Measurements from ENCODE around the gene GYPB. TPM values are rescaled to one million over a fixed set of nuclear protein-coding genes. Genes with fewer than 3 reads are reported as not detected.
"Not testable (repeated sequence)": the region's sequence is repeated elsewhere in the genome, so short reads cannot be mapped to it uniquely, and the experiment has no call there.

The GYPB gene
- total RNA-seq, 6 experiments from 2014 or later, result not detected

GRCh38 chr4:143980776-143981175 lies 38.4 kb downstream of the GYPB start:
- H3K27ac Mint-ChIP-seq; H3K4me3 Mint-ChIP-seq; H3K9me3 Mint-ChIP-seq; H3K4me1 Mint-ChIP-seq (ENCODE audit: low read depth); H3K36me3 Mint-ChIP-seq (ENCODE audit: low read depth); H3K27me3 Mint-ChIP-seq (ENCODE audit: insufficient read depth): not testable (repeated sequence)
- DNase-seq, result peak; percentile 2
- TF ChIP-seq CTCF (IDR thresholded peaks at IDR 0.05), result peak; percentile 11; the same call in 1 of the 2 replicates

GRCh38 chr4:143975527-143975926 lies 43.7 kb downstream of the GYPB start:
- not testable (repeated sequence) for H3K9me3 Mint-ChIP-seq; DNase-seq; H3K36me3 Mint-ChIP-seq (ENCODE audit: low read depth); H3K27me3 Mint-ChIP-seq (ENCODE audit: insufficient read depth); H3K4me1 Mint-ChIP-seq (ENCODE audit: low read depth); H3K4me3 Mint-ChIP-seq; H3K27ac Mint-ChIP-seq

GRCh38 chr4:143974021-143974420 lies 45.2 kb downstream of the GYPB start:
- H3K27me3 Mint-ChIP-seq (ENCODE audit: insufficient read depth); H3K9me3 Mint-ChIP-seq; H3K36me3 Mint-ChIP-seq (ENCODE audit: low read depth); DNase-seq; H3K27ac Mint-ChIP-seq; H3K4me1 Mint-ChIP-seq (ENCODE audit: low read depth); H3K4me3 Mint-ChIP-seq: not testable (repeated sequence)

GRCh38 chr4:143961075-143961474 lies 58.1 kb downstream of the GYPB start:
- Mint-ChIP-seq H3K27me3 (ENCODE audit: insufficient read depth) (no peaks in the 10 kb centered on the region; the same call in 1 of the 2 replicates), H3K27ac (no peak overlapping the region), H3K4me3 (no peak overlapping the region), H3K4me1 (ENCODE audit: low read depth) (no peaks in the 10 kb centered on the region), H3K9me3 (0 out of 2 replicates have a peak, but pooled peaks cover 3% of the 10 kb centered on the region), H3K36me3 (ENCODE audit: low read depth) (no peaks in the 10 kb centered on the region)
- TF ChIP-seq CTCF (IDR thresholded peaks at IDR 0.05), result no peak
- no peak for DNase-seq

GRCh38 chr4:143955306-143955705 lies 63.9 kb downstream of the GYPB start:
- not testable (repeated sequence) for H3K27me3 Mint-ChIP-seq (ENCODE audit: insufficient read depth); H3K27ac Mint-ChIP-seq; H3K4me1 Mint-ChIP-seq (ENCODE audit: low read depth); H3K4me3 Mint-ChIP-seq; DNase-seq; H3K36me3 Mint-ChIP-seq (ENCODE audit: low read depth)
- H3K9me3 Mint-ChIP-seq, result peaks cover 24% of the 10 kb centered on the region

GRCh38 chr4:143951458-143951972 lies 67.7 kb downstream of the GYPB start:
- H3K4me1 Mint-ChIP-seq (ENCODE audit: low read depth); H3K27me3 Mint-ChIP-seq (ENCODE audit: insufficient read depth); H3K4me3 Mint-ChIP-seq; H3K27ac Mint-ChIP-seq; H3K36me3 Mint-ChIP-seq (ENCODE audit: low read depth); DNase-seq: not testable (repeated sequence)
- H3K9me3 Mint-ChIP-seq, result peaks cover 32% of the 10 kb centered on the region

- H3K27ac Mint-ChIP-seq; H3K27me3 Mint-ChIP-seq (ENCODE audit: insufficient read depth); H3K36me3 Mint-ChIP-seq (ENCODE audit: low read depth); H3K4me3 Mint-ChIP-seq; H3K4me1 Mint-ChIP-seq (ENCODE audit: low read depth): not testable (repeated sequence)
- peaks cover 32% of the 10 kb centered on the region for H3K9me3 Mint-ChIP-seq
- DNase-seq, result peak; percentile 18
These were observed 68.2 kb downstream of the GYPB start for GRCh38 chr4:143950967-143951366.

- not testable (repeated sequence) for H3K4me1 Mint-ChIP-seq (ENCODE audit: low read depth); DNase-seq; H3K27ac Mint-ChIP-seq; H3K27me3 Mint-ChIP-seq (ENCODE audit: insufficient read depth); H3K36me3 Mint-ChIP-seq (ENCODE audit: low read depth); H3K4me3 Mint-ChIP-seq
- H3K9me3 Mint-ChIP-seq, result peaks cover 32% of the 10 kb centered on the region
These were observed 69.0 kb downstream of the GYPB start for GRCh38 chr4:143950185-143950584.

GRCh38 chr4:143947493-143947892 lies 71.7 kb downstream of the GYPB start:
- not testable (repeated sequence) for H3K4me1 Mint-ChIP-seq (ENCODE audit: low read depth); H3K27me3 Mint-ChIP-seq (ENCODE audit: insufficient read depth); H3K4me3 Mint-ChIP-seq; DNase-seq; H3K36me3 Mint-ChIP-seq (ENCODE audit: low read depth); H3K27ac Mint-ChIP-seq
- peaks cover 28% of the 10 kb centered on the region for H3K9me3 Mint-ChIP-seq

Other genes with a start within 250 kb of the GYPB start
- gene GYPE, start 113.8 kb downstream of the GYPB start, total RNA-seq (2021; fragmentation: NEBNext Ultra II Directional; extraction: Animal tissue kit (Norgen Biotek cat#: 25700)), result 1 to 10 TPM in 4 of 6 experiments, under 1 TPM in 2; 0.94 to 2.5 (median 1.4) TPM
- gene GYPA, start 121.3 kb upstream of the GYPB start, total RNA-seq (2021; fragmentation: NEBNext Ultra II Directional; extraction: Animal tissue kit (Norgen Biotek cat#: 25700)), result not detected